Esophagus muscularis mucosa (tissue), 4 donors: ENCODE measurements around the gene METTL26. TPM values are rescaled to one million over a fixed set of nuclear protein-coding genes. Genes with fewer than 3 reads are reported as not detected.

Source experiments
- DNase-seq: peaks from one replicate; pipeline ENCODE4 v3.0.0-alpha.2; 2017; ENCODE audit errors: extremely low spot score
- H3K27ac ChIP-seq, 4 donors: fragments of 200-600 bp; sonication (generic); replicated peaks in 1 of 4; 1 replicate in 3 of 4; 2 replicates in 1 of 4; pipeline ENCODE4 v1.5.1; 2016 to 2019; ENCODE audit warnings: mild to moderate bottlenecking in 1 of 4
- H3K27me3 ChIP-seq, 4 donors: fragments of 200-600 bp; sonication (generic); one replicate each; pipeline versions ENCODE4 v1.5.1 to v1.6.0; 2016 to 2019
- H3K36me3 ChIP-seq, 4 donors: fragments of 200-600 bp; sonication (generic); one replicate each; pipeline ENCODE4 v1.5.1; 2016 to 2019
- H3K4me1 ChIP-seq, 4 donors: fragments of 200-600 bp; sonication (generic); one replicate each; pipeline ENCODE4 v1.5.1; 2016 to 2019
- H3K4me3 ChIP-seq, 4 donors: fragments of 200-600 bp; sonication (generic); 1 replicate in 2 of 4; 2 replicates in 2 of 4; pipeline ENCODE4 v1.5.1; 2016 to 2019; ENCODE audit warnings: mild to moderate bottlenecking in 4 of 4, moderate library complexity in 1 of 4
- H3K9me3 ChIP-seq, 4 donors: fragments of 200-600 bp; sonication (generic); 1 replicate in 3 of 4; 2 replicates in 1 of 4; pipeline ENCODE4 v1.5.1; 2016 to 2019
- EP300 ChIP-seq: sonication (generic); formaldehyde crosslinking; IDR thresholded peaks from one replicate; pipeline ENCODE4 v1.6.1; 2017; ENCODE audit warnings: antibody characterized with exemption
- POLR2A ChIP-seq: fragments of 450-650 bp; IDR thresholded peaks from one replicate; pipeline ENCODE4 v1.6.1; 2017; ENCODE audit warnings: antibody characterized with exemption, moderate library complexity, mild to moderate bottlenecking, low read depth
- POLR2AphosphoS5 ChIP-seq, 2 donors: sonication (generic); formaldehyde crosslinking; IDR thresholded peaks; one replicate each; pipeline ENCODE4 v1.6.1; 2017; ENCODE audit warnings: antibody characterized with exemption in 2 of 2
- WGBS: methylation state at CpG from one replicate; pipeline ENCODE4 v1.1.5; 2018; 5-methylcytosine and 5-hydroxymethylcytosine counted together
- intact Hi-C: fragments of 100-400 bp; cut with DNase I; formaldehyde crosslinking; loops from one replicate; pipeline ENCODE4 v1.15.1; 2023
- total RNA-seq, 4 donors: library from RNA; depleted of rRNA; stranded (reverse); fragments of >200 nt; gene quantifications; one replicate each; pipeline versions ENCODE4 v1.1.0 to v1.2.1, GENCODE V29; 2016
- TF ChIP-seq, protein P1 (sequence below), 3 experiments: fragments of 200-600 bp in 2 of 3; fragments of 450-650 bp in 1 of 3; sonication (generic) in 2 of 3; IDR thresholded peaks; one replicate each; pipeline ENCODE4 v1.5.1; 2017 to 2019; ENCODE audit warnings: antibody characterized with exemption in 3 of 3, mild to moderate bottlenecking in 2 of 3, moderate library complexity in 1 of 3

Gene METTL26
- total RNA-seq, 4 donors from 2014 or later, result 129 to 166 (median 142) TPM

DNA sequence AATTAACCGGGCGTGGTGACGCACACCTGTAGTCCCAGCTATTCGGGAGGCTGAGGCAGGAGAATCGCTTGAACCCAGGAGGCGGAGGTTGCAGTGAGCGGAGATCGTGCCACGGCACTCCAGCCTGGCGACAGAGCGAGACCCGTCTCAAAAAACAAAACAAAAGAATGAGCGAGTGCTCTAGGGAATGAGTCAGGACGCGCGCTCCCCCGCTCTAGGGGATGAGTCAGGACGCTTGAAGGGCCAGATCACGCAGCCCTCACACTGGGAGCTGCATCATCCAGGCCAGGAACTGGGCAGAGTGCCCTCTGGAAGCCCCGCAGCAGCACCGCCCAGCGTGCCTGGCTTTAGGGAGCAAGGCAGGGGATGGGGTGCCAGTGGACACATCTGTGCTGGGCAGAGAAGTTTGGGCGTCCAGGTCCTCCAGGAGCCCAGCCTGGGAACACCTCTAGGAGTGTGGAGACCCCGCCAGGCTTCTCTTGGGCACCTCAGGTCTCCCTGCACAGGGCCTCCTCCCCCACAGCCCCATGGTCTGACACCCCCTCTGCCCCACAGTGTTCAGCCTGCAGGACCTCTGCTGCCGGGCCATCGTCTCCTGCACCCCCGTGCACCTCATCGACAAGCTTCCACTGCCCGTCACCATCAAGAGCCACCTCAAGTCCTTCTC, 9.2 kb downstream of the METTL26 start:
- no peak for DNase-seq

DNA sequence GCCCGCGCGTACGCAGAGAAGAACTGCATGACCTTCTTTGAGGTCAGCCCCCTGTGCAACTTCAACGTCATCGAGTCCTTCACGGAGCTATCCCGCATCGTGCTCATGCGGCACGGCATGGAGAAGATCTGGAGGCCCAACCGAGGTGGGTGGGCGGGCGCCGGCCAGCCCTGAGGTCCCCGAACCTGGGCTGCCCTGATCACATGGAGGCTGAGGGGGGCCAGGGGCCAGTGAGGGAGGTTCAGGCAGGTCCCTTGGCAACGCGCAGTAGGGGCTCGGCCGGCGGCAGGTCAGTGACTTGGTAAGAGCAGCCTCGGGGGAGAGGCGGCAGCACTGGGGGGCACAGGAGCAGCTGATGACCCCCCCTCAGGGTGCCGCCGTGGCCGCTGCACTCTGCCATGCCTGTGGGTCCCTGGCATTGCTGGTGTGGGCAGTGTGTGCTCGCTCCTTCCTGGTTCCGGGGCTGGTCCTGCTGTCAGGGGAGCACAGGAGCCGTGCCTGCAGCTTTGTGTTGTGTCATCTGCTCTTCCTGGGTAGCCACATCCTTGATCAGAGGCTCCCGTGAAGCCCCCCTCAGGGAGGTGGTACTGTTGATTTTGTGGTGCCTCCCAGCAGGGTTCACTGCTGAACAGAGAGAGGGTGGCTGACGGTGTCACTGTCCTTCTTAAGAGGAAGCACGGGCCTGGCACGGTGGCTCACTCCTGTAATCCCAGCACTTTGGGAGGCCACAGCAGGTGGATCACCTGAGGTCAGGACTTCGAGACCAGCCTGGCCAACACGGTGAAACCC, 9.9 kb downstream of the METTL26 start:
- peak overlapping the region in 2 of 4 donors; percentile 15 to 42 for H3K27ac ChIP-seq
- no peak for TF ChIP-seq POLR2AphosphoS5 (IDR thresholded peaks at IDR 0.05)
- TF ChIP-seq EP300, result no peak
- TF ChIP-seq, protein P1, sequence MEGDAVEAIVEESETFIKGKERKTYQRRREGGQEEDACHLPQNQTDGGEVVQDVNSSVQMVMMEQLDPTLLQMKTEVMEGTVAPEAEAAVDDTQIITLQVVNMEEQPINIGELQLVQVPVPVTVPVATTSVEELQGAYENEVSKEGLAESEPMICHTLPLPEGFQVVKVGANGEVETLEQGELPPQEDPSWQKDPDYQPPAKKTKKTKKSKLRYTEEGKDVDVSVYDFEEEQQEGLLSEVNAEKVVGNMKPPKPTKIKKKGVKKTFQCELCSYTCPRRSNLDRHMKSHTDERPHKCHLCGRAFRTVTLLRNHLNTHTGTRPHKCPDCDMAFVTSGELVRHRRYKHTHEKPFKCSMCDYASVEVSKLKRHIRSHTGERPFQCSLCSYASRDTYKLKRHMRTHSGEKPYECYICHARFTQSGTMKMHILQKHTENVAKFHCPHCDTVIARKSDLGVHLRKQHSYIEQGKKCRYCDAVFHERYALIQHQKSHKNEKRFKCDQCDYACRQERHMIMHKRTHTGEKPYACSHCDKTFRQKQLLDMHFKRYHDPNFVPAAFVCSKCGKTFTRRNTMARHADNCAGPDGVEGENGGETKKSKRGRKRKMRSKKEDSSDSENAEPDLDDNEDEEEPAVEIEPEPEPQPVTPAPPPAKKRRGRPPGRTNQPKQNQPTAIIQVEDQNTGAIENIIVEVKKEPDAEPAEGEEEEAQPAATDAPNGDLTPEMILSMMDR (IDR thresholded peaks at IDR 0.05), result no peak
- TF ChIP-seq POLR2A, result no peak

More for the DNA sequence above, 9.2 kb downstream of the METTL26 start:
- intact Hi-C loops, result no loop called here
- TF ChIP-seq POLR2AphosphoS5 (IDR thresholded peaks at IDR 0.05) (peak; percentile 6 to 21), EP300 (no peak)
- H3K9me3 ChIP-seq, result no peaks in the 10 kb centered on the region
- H3K27ac ChIP-seq, result peak overlapping the region in 3 of 4 donors; percentile 15 to 51 (median 27)
- peaks cover 0 to 43% (median 37%) of the 10 kb centered on the region in 4 donors for H3K36me3 ChIP-seq
- 79% methylated on average over 23 of the region's 29 CpGs for WGBS
- H3K4me1 ChIP-seq, result peaks cover 11 to 36% (median 25%) of the 10 kb centered on the region in 4 donors
- peaks cover 0 to 9% (median 0%) of the 10 kb centered on the region in 4 donors for H3K27me3 ChIP-seq
- H3K4me3 ChIP-seq, result no peak overlapping the region

DNA sequence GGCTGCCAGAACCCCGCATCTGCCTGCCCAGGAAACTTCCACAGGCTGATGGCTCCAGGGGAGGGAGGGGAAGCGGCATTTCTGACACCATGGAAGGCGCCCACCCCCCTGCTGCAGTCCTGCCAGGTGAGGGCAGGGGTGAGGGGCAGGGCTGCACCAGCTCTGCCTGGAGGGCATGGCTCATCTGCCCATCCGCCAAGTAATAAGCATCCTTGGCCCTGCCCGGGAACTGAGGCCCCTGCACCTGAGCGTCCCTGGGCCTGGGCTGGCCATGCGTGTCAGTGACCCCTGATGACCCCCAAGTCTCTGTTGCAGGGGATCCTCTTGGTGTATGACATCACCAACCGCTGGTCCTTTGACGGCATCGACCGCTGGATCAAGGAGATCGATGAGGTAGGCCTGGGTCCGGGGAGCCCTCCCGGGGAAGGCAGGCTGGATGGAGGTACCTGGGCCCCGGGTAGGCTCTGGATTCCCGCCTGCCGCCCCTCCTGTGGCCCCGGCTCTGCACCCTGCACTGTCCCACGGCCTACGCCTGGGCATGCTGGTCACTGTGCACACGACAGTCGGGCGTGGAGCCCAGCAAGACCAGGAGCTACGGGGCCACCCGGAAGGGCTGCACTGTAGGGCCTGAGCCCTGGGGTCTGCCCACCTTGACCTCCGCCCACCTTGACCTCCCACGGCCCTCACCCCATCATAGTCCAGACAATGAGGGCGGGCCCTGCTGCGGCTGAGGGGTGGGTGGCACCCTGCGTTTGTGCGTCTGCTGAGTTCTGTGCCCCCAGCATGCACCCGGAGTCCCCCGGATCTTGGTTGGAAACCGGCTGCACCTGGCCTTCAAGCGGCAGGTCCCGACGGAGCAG, 10.8 kb downstream of the METTL26 start:
- 100% methylated on average over 1 of the region's 37 CpGs for WGBS
- DNase-seq, result no peak

More for the DNA sequence above, 9.9 kb downstream of the METTL26 start:
- H3K4me3 ChIP-seq, result no peak overlapping the region
- 94% methylated on average over 19 of the region's 35 CpGs for WGBS
- peaks cover 0 to 5% (median 0%) of the 10 kb centered on the region in 4 donors for H3K27me3 ChIP-seq
- peaks cover 0 to 45% (median 37%) of the 10 kb centered on the region in 4 donors for H3K36me3 ChIP-seq
- H3K4me1 ChIP-seq, result peaks cover 10 to 41% (median 28%) of the 10 kb centered on the region in 4 donors
- H3K9me3 ChIP-seq, result no peaks in the 10 kb centered on the region
- DNase-seq, result no peak
- intact Hi-C loops, result no loop called here

DNA sequence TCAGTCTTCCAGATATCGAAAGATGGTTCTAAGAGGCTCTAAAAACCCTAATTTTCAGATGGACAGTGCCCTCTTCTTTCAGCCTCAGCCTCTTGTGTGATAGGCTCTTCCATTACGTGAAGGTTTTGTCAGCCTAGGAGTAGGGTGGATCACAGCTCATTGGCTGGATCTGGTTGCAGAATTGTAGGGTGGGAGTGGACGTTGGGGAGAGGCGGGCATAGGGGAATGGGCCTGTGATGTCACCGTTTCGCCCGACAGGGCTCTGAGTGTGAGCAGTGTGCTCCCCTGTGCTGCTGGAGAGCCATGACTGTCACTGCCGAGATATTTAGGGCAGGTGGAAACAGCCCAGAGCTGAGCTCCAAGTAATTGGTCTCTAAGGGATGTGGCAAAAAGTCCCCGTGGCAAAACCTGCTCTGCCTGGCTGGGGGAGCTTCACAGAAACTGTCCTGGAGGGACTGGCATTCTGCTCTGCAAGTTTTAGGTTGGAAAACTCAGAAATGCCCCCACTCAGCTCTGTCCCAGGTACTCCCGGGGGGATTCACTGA, 11.5 kb downstream of the METTL26 start:
- Histone ChIP-seq H3K27me3 (no peaks in the 10 kb centered on the region), H3K27ac (no peak overlapping the region), H3K9me3 (no peaks in the 10 kb centered on the region), H3K4me1 (peaks cover 0 to 26% (median 13%) of the 10 kb centered on the region in 4 donors), H3K36me3 (peaks cover 0 to 52% (median 42%) of the 10 kb centered on the region in 4 donors), H3K4me3 (no peak overlapping the region)
- 82% methylated on average over 10 of the region's 10 CpGs for WGBS
- no peak for DNase-seq
- intact Hi-C loops, result no loop called here
- TF ChIP-seq, protein P1 (IDR thresholded peaks at IDR 0.05), result no peak
- TF ChIP-seq POLR2A, result no peak
- TF ChIP-seq EP300, result no peak
- TF ChIP-seq POLR2AphosphoS5 (IDR thresholded peaks at IDR 0.05), result no peak

More for the DNA sequence above, 10.8 kb downstream of the METTL26 start:
- Histone ChIP-seq H3K27me3 (no peaks in the 10 kb centered on the region), H3K4me1 (peaks cover 1 to 33% (median 21%) of the 10 kb centered on the region in 4 donors), H3K36me3 (peaks cover 0 to 51% (median 40%) of the 10 kb centered on the region in 4 donors), H3K9me3 (no peaks in the 10 kb centered on the region), H3K27ac (no peak overlapping the region), H3K4me3 (no peak overlapping the region)
- TF ChIP-seq EP300 (no peak), POLR2AphosphoS5 (IDR thresholded peaks at IDR 0.05) (no peak)
- TF ChIP-seq, protein P1 (IDR thresholded peaks at IDR 0.05), result no peak
- intact Hi-C loops, result no loop called here
